ENCODE data around the gene TNS3.

DNA sequence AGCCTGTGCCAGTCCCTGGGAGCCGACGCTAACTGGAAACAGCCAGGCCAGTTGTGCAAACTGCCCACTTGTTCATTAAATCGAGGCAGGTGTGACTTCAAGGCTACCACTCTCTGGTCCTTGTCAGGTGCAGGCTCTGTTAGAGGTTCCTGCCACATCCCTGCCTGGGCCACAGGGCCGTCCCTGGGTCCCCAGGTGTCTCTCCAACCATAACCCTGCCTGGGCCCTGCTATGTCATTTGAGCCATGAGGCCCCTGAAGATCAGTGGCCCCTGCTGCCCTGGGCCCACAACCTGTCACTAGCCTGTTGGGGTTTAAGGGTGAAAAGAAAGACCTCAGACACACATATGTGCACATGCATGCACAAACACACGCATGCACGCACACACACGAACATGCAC is 326.9 kb downstream of the TNS3 start:
- TF ChIP-seq, protein P1, sequence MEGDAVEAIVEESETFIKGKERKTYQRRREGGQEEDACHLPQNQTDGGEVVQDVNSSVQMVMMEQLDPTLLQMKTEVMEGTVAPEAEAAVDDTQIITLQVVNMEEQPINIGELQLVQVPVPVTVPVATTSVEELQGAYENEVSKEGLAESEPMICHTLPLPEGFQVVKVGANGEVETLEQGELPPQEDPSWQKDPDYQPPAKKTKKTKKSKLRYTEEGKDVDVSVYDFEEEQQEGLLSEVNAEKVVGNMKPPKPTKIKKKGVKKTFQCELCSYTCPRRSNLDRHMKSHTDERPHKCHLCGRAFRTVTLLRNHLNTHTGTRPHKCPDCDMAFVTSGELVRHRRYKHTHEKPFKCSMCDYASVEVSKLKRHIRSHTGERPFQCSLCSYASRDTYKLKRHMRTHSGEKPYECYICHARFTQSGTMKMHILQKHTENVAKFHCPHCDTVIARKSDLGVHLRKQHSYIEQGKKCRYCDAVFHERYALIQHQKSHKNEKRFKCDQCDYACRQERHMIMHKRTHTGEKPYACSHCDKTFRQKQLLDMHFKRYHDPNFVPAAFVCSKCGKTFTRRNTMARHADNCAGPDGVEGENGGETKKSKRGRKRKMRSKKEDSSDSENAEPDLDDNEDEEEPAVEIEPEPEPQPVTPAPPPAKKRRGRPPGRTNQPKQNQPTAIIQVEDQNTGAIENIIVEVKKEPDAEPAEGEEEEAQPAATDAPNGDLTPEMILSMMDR (IDR thresholded peaks at IDR 0.05; ENCODE audit: low read depth, low read length, poor library complexity, severe bottlenecking), result no peak
- TF ChIP-seq EZH2phosphoT487 (IDR thresholded peaks at IDR 0.05; ENCODE audit: borderline replicate concordance, low read length), result no peak

Data from DOHH2 (cell line).